SU-DHL-6 (cell line): ENCODE data around the gene RPS6KA2.

ENCODE experiments used
- CTCF ChIP-seq: fragments of 200-600 bp; sonication (generic); IDR thresholded peaks from one replicate; pipeline ENCODE4 v1.5.1; 2017; ENCODE audit warnings: antibody characterized with exemption, mild to moderate bottlenecking, low read length, moderate library complexity; ENCODE audit not compliant: insufficient read depth, poor library complexity, severe bottlenecking
- EZH2phosphoT487 ChIP-seq: fragments of 200-600 bp; sonication (generic), shearing (Covaris generic); conservative IDR thresholded peaks from 2 replicates; pipeline ENCODE4 v1.6.1; 2018; ENCODE audit warnings: mild to moderate bottlenecking, antibody characterized with exemption, low read length, moderate library complexity, mixed read lengths

GRCh38 chr6:166555086-166555485 is 72.0 kb downstream of the RPS6KA2 start:
- TF ChIP-seq CTCF (no peak), EZH2phosphoT487 (no peak)
